Measurements from ENCODE around the gene NDUFB11.
"Not testable (repeated sequence)": the region's sequence is repeated elsewhere in the genome, so short reads cannot be mapped to it uniquely, and the experiment has no call there.

NDUFB11 gene

GRCh38 chrX:47148946-47149345 is 4.4 kb upstream of the NDUFB11 start:
- DNase-seq (ENCODE audit: low read depth, low spot score): no peak
- peak overlapping the region; percentile 36 for H3K27ac ChIP-seq

GRCh38 chrX:47146936-47147859 is 2.7 kb upstream of the NDUFB11 start:
- peak overlapping the region; percentile 81 for H3K27ac ChIP-seq
- no peak for DNase-seq (ENCODE audit: low read depth, low spot score)

- DNase-seq (ENCODE audit: low read depth, low spot score): no peak
- peak overlapping the region; percentile 81 for H3K27ac ChIP-seq
Observed at GRCh38 chrX:47146121-47146935, 1.8 kb upstream of the NDUFB11 start.

- DNase-seq (ENCODE audit: low read depth, low spot score): no peak
- peak overlapping the region; percentile 81 for H3K27ac ChIP-seq
Observed at GRCh38 chrX:47145395-47146120, 1.1 kb upstream of the NDUFB11 start.

GRCh38 chrX:47143894-47144625 is 442 bp downstream of the NDUFB11 start:
- H3K27ac ChIP-seq: peak overlapping the region; percentile 81
- DNase-seq (ENCODE audit: low read depth, low spot score): no peak

- no peak overlapping the region for H3K27ac ChIP-seq
- no peak for DNase-seq (ENCODE audit: low read depth, low spot score)
Observed at GRCh38 chrX:47138171-47138570, 6.3 kb downstream of the NDUFB11 start.

- not testable (repeated sequence) for H3K27ac ChIP-seq; DNase-seq (ENCODE audit: low read depth, low spot score)
Observed at GRCh38 chrX:47135650-47136049, 8.9 kb downstream of the NDUFB11 start.

- no peak for DNase-seq (ENCODE audit: low read depth, low spot score)
- H3K27ac ChIP-seq: no peak overlapping the region
Observed at GRCh38 chrX:47133493-47133892, 11.0 kb downstream of the NDUFB11 start.

GRCh38 chrX:47129899-47130358 is 14.6 kb downstream of the NDUFB11 start:
- no peak for DNase-seq (ENCODE audit: low read depth, low spot score)
- H3K27ac ChIP-seq: peak overlapping the region; percentile 52

GRCh38 chrX:47129157-47129898 is 15.2 kb downstream of the NDUFB11 start:
- DNase-seq (ENCODE audit: low read depth, low spot score): peak; percentile 73

GRCh38 chrX:47124466-47124865 is 20.0 kb downstream of the NDUFB11 start:
- DNase-seq (ENCODE audit: low read depth, low spot score); H3K27ac ChIP-seq: not testable (repeated sequence)

More at GRCh38 chrX:47129157-47129898, 15.2 kb downstream of the NDUFB11 start:
- H3K27ac ChIP-seq: peak overlapping the region; percentile 52

GRCh38 chrX:47116551-47117110 is 27.9 kb downstream of the NDUFB11 start:
- H3K27ac ChIP-seq; DNase-seq (ENCODE audit: low read depth, low spot score): not testable (repeated sequence)

GRCh38 chrX:47112316-47112954 is 32.1 kb downstream of the NDUFB11 start:
- DNase-seq (ENCODE audit: low read depth, low spot score): no peak
- no peak overlapping the region for H3K27ac ChIP-seq

- DNase-seq (ENCODE audit: low read depth, low spot score); H3K27ac ChIP-seq: not testable (repeated sequence)
Observed at GRCh38 chrX:47110936-47111615, 33.4 kb downstream of the NDUFB11 start.

GRCh38 chrX:47101206-47101605 is 43.3 kb downstream of the NDUFB11 start:
- no peak overlapping the region for H3K27ac ChIP-seq
- DNase-seq (ENCODE audit: low read depth, low spot score): no peak

- no peak for DNase-seq (ENCODE audit: low read depth, low spot score)
- H3K27ac ChIP-seq: no peak overlapping the region
Observed at GRCh38 chrX:47098338-47099094, 46.0 kb downstream of the NDUFB11 start.

- no peak for DNase-seq (ENCODE audit: low read depth, low spot score)
- no peak overlapping the region for H3K27ac ChIP-seq
Observed at GRCh38 chrX:47097018-47097417, 47.5 kb downstream of the NDUFB11 start.

Measured in epithelial cell of prostate (primary cell).